NB4 (cell line): ENCODE results near the gene GPR39.
A peak's percentile ranks its signal among the peaks of the same experiment; 100 is the strongest.

ENCODE experiments used
- DNase-seq: peaks from one replicate; pipeline ENCODE4 v3.0.0; 2010; ENCODE audit warnings: low read depth
- H3K4me3 ChIP-seq: one replicate; pipeline ENCODE4 v1.5.1; 2011; ENCODE audit warnings: mild to moderate bottlenecking, low read depth, low read length, moderate library complexity
- CTCF ChIP-seq: IDR thresholded peaks from one replicate; pipeline ENCODE4 v1.5.1; 2012; ENCODE audit warnings: low read depth, low read length
- MAX ChIP-seq: IDR thresholded peaks from 2 replicates; pipeline ENCODE4 v1.6.1; 2011; ENCODE audit warnings: low read depth, low read length
- MYC ChIP-seq: IDR thresholded peaks from 2 replicates; pipeline ENCODE4 v1.6.1; 2011; ENCODE audit warnings: low read depth, low read length
- POLR2A ChIP-seq: IDR thresholded peaks from 2 replicates; pipeline ENCODE4 v1.6.1; 2011; ENCODE audit warnings: mild to moderate bottlenecking; ENCODE audit not compliant: insufficient read length; ENCODE audit errors: extremely low read depth

The GPR39 gene

GRCh38 chr2:132641819-132642218 lies 225.2 kb downstream of the GPR39 start:
- TF ChIP-seq POLR2A (no peak), MYC (no peak), CTCF (no peak), MAX (no peak)
- H3K4me3 ChIP-seq, result no peak overlapping the region
- no peak for DNase-seq

GRCh38 chr2:132642415-132642814 lies 225.8 kb downstream of the GPR39 start:
- no peak overlapping the region for H3K4me3 ChIP-seq
- no peak for DNase-seq
- TF ChIP-seq MYC, result no peak

GRCh38 chr2:132645176-132645575 lies 228.6 kb downstream of the GPR39 start:
- DNase-seq, result no peak
- TF ChIP-seq MYC, result no peak
- H3K4me3 ChIP-seq, result no peak overlapping the region

- no peak overlapping the region for H3K4me3 ChIP-seq
- DNase-seq, result peak; percentile 87
These were observed 229.3 kb downstream of the GPR39 start for GRCh38 chr2:132645722-132646539.

GRCh38 chr2:132646540-132647108 lies 230.0 kb downstream of the GPR39 start:
- H3K4me3 ChIP-seq, result no peak overlapping the region
- no peak for DNase-seq
- TF ChIP-seq POLR2A, result no peak
- no peak for TF ChIP-seq MAX
- no peak for TF ChIP-seq CTCF
- no peak for TF ChIP-seq MYC

More at GRCh38 chr2:132645722-132646539, 229.3 kb downstream of the GPR39 start:
- TF ChIP-seq MYC (no peak), CTCF (no peak), POLR2A (no peak), MAX (no peak)

GRCh38 chr2:132651115-132652045 lies 234.8 kb downstream of the GPR39 start:
- TF ChIP-seq POLR2A (no peak), CTCF (peak; percentile 68)
- DNase-seq, result peak; percentile 57

More at GRCh38 chr2:132651115-132652045, 234.8 kb downstream of the GPR39 start:
- H3K4me3 ChIP-seq, result no peak overlapping the region
